HG02642 (cell line): ENCODE results near the gene HEMK1.
A peak's percentile ranks its signal among the peaks of the same experiment; 100 is the strongest.

ENCODE experiments used
- ATAC-seq: cut with Tn5 transposase; IDR thresholded peaks from one replicate; pipeline ENCODE4 v1.9.1; 2021; ENCODE audit warnings: mild to moderate bottlenecking; ENCODE audit not compliant: unreplicated experiment, poor library complexity

Gene HEMK1, protein sequence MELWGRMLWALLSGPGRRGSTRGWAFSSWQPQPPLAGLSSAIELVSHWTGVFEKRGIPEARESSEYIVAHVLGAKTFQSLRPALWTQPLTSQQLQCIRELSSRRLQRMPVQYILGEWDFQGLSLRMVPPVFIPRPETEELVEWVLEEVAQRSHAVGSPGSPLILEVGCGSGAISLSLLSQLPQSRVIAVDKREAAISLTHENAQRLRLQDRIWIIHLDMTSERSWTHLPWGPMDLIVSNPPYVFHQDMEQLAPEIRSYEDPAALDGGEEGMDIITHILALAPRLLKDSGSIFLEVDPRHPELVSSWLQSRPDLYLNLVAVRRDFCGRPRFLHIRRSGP

DNA sequence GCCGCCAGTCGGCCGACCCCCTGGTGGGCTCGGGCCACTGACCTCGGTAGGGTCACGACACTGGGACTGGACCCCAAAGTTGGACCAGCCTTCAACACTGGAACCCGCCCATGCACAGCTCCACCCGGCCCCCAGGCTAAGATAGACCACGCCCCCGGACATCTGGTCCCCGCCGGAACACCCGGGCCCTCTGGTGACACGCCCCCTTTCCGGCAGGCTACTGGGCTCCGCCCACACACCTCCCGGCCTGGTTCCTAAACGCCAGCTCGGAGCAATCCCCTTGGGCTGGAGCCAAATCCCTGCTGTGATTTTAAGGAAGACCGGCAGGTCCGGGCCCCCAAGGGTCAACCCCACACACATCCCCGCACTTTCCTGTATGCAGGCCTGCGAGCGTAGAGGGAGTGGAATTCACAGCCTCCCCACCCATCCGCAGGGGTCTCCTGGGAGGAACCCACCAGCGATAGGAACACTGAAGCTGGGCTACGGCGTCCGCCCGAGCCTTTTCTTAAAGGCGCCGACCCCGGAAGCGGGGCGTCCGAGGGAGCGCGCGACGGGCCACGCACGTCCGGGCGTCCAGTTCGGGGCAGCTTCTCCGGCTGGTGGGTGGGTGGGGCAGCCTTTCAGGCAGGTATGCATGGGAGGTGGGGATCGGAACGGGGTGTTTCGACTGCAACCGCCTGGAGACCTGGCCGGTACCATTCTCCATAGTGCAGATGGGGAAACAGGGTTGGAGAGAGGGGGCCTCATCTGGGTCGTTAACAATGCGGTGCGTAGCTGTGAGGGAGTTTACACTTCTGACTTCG, at the start of gene HEMK1:
TSS of gene HEMK1 (plus strand) at position 576 of the 803 bp plus-strand sequence. CDS start 1,583 bp downstream, outside the sequence.
- ATAC-seq: peak; percentile 72

GRCh38 chr3:50520849-50521248, 48.5 kb upstream of the HEMK1 start:
- no peak for ATAC-seq

DNA sequence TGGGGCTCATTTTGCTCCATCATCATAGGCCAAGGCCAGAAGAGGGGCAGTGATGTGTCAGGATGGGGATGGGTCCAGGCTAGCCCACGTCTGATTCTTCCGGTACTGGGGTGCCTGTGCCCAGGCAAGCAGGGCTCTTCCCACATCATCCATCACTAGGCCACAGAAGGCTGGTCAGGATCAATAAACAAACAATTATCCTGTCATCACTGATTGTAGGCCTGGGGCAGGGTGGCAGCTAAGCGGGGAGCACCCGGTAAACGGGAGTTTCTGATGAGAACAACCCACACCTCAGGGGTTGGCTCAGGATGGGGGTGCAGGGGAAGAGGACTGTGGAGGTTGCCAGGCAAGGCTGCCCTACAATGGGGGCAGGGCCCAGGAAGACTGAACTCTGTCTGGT, 47.8 kb upstream of the HEMK1 start:
- ATAC-seq: no peak

- no peak for ATAC-seq
Measured at GRCh38 chr3:50523279-50523811, 46.0 kb upstream of the HEMK1 start.

DNA sequence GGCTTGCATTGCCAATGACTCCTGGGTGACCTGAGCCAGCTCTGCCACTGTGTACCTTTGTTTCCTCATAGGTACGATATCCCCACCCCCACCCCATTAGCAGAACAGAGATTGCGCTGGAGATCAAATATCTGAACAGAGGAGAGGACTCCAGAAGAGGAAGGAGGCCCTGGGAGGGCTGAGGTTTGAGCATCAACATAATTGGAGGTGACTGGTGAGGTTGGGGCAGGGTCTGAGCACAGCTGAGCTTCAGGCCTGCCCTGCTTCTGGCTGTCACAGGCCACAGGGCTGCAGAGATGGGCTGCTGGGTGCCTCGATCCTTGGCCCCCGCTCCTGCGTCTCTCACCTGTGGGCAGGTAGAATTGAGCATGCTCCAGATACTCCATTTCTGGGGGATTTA, 44.6 kb upstream of the HEMK1 start:
- no peak for ATAC-seq

- no peak for ATAC-seq
Measured at GRCh38 chr3:50525191-50525910, 44.0 kb upstream of the HEMK1 start.

- ATAC-seq: no peak
Measured at GRCh38 chr3:50525987-50526386, 43.3 kb upstream of the HEMK1 start.

GRCh38 chr3:50530001-50530970, 39.0 kb upstream of the HEMK1 start:
- ATAC-seq: no peak

- no peak for ATAC-seq
Measured at GRCh38 chr3:50531201-50531600, 38.1 kb upstream of the HEMK1 start.

DNA sequence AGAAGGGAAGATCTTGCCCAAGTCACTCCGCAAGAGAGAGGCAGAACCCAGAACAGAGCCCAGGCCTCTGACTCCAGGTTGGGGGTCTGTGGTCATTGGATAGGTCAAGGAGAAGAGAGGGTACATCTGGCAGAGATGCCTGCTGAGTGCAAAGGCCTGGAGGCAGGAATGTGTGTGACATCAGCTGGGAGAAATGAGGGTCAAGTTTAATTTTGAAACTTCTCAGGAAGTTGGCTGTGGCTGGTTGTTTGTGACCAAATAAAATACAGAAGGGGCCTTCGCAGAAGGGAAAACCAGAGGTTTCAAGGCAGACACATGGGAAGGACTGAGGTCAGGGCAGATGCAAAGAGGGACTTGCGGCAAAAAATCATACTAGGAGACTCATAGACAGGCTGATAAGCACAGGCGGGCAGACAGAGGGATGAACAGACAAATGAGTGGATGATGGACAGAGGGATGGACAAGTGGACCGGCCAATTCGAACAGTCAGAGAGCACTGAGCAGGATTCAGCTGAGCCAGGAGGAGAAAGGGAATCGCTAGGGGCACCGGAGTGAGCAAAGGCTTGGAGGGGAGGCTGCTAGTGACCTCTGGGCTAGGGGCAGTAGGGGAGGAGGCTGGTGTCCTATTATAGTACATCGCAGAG, 37.1 kb upstream of the HEMK1 start:
- no peak for ATAC-seq

GRCh38 chr3:50533316-50533715, 36.0 kb upstream of the HEMK1 start:
- ATAC-seq: no peak

DNA sequence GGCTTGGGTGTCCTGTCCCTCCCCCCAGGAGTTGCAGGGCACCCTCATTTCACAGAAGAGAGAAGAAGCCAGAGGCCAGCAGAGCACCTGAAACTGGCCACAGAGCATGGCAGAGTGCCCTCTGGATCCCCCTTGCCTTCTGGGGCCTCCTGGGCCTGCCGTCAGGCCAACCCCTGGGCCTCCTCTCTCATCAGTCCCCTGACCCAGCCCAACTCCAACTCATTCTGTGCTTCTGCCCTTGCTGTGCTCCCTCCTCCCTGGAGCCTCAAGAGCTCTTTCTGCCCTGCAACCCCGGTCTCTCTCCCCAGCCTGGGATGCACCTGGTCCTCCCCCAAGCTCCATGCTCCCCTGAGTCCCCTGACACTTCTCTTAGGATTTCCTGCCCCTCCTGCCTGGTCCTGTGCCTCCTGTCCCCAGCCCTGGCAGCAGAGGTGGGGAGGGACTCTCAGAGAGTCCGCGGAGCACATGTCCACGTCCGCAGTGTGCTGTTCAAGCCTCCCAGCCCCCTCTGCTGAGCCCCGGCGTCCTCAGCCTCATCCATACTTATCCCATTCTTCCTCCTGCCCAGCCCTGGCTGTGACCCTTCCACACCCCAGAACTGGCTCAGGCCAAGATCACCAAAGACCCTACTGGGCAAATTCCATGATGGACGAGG, 35.4 kb upstream of the HEMK1 start:
- no peak for ATAC-seq

GRCh38 chr3:50534681-50535330, 34.5 kb upstream of the HEMK1 start:
- no peak for ATAC-seq

GRCh38 chr3:50536471-50537180, 32.7 kb upstream of the HEMK1 start:
- ATAC-seq: no peak

DNA sequence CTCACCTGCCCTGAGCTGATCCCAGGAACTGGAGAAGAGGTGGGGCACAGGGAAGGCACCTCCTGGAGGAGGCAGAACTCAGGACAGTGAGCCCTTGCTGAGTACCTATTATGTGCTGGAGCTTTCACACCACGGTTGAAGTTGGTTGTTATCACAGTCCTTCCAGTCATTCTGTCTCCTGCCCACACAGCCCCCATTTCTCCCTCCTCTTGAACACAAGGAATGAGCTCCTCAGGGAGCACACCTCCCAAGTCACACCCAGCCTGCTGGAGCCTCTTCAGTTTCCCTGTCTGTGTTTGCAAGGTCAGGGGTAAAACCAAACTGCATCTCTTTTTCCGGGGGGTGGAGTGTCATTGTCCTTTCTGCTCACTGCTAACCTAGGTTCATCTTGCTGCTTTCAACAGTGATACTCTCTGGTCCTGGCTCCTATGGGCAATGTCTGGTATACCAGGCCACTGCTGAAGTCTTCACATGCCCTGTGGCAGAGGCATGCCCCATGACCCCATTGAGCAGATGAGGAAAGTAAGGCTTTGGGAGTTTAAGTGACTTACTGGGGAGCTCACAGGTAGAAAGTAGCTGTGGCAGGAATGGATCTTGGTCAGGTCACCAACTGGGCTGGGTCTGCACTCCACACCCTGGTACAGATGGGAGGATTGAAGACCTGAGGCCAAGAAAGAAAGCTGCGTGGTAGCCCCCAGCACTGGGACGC, 31.7 kb upstream of the HEMK1 start:
- ATAC-seq: no peak

GRCh38 chr3:50539356-50540286, 29.7 kb upstream of the HEMK1 start:
- ATAC-seq: no peak
